GM10266 (cell line): ENCODE results near the gene SIPA1L3.
A peak's percentile ranks its signal among the peaks of the same experiment; 100 is the strongest.

Experiments
- DNase-seq: peaks from one replicate; pipeline ENCODE4 v3.0.0; 2012; ENCODE audit errors: extremely low spot score
- TF ChIP-seq, protein P1 (sequence below): IDR thresholded peaks from 2 replicates; pipeline ENCODE4 v1.5.1; 2012; ENCODE audit warnings: mild to moderate bottlenecking, low read depth; ENCODE audit not compliant: control insufficient read depth, insufficient read depth; ENCODE audit errors: missing control alignments

Gene SIPA1L3

DNA sequence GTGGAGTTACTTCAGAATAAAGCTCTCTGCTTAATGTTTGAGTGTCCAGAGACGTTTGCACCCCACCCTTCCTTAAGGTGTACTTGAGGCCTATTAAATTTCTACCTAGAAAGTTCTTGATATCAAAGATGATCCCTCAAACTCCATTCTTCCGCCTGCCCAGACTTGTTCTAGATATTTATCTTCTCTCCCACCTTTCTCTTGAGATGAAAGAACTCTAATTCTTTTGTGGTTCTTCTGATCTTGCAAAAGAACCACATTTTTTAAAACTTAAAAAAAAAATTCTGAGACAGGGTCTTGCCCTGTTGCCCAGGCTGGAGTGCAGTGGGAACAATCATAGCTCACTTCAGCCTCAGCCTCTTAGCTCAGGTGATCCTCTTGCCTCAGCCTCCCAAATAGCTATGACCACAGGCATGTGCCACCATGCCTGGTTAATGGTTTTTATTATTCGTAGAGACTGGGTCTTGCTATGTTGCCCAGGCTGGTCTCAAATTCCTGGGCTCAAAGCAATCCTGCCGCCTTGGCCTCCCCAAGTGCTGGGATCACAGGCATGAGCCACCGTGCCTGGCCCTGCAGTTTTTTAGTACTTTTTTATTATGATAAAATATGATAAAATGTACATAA is 94.3 kb downstream of the SIPA1L3 start:
- no peak for DNase-seq
- TF ChIP-seq, protein P1, sequence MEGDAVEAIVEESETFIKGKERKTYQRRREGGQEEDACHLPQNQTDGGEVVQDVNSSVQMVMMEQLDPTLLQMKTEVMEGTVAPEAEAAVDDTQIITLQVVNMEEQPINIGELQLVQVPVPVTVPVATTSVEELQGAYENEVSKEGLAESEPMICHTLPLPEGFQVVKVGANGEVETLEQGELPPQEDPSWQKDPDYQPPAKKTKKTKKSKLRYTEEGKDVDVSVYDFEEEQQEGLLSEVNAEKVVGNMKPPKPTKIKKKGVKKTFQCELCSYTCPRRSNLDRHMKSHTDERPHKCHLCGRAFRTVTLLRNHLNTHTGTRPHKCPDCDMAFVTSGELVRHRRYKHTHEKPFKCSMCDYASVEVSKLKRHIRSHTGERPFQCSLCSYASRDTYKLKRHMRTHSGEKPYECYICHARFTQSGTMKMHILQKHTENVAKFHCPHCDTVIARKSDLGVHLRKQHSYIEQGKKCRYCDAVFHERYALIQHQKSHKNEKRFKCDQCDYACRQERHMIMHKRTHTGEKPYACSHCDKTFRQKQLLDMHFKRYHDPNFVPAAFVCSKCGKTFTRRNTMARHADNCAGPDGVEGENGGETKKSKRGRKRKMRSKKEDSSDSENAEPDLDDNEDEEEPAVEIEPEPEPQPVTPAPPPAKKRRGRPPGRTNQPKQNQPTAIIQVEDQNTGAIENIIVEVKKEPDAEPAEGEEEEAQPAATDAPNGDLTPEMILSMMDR: no peak

DNA sequence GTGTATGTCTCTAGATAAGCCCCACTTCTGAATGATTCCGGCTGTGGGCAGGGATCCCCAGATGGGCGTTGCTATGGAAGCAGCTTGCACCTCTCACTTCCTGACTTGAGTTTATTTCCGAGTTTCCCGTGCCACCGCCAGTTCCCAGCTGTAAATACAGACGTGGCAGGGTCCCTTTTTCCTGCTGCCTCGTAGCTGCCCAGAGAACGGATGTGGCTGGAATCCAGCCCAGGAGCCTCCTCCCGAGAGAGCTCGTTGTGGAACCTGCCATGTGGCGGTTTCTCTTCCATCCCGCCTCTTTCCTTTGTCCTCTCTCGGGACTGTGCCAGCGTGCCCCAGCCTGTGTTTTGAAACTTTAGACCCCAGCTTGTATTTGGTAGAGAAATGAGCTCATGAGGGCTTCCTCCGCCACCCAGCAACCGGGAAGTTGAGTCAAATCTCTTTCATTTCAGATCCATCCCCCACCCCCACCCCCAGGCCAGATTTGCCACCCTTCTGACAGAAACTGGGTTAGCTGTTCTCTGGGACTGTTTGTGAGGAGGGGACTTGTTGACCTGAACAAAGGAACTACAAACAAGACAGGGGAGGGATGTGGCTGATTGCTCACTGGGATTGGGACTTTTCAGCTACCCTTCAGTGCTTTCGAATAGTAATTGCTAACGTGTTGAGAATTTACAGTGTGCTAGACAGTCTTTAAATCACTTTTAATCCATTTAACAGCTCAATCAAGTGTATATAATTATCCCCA is 96.6 kb downstream of the SIPA1L3 start:
- TF ChIP-seq, protein P1: no peak
- no peak for DNase-seq

DNA sequence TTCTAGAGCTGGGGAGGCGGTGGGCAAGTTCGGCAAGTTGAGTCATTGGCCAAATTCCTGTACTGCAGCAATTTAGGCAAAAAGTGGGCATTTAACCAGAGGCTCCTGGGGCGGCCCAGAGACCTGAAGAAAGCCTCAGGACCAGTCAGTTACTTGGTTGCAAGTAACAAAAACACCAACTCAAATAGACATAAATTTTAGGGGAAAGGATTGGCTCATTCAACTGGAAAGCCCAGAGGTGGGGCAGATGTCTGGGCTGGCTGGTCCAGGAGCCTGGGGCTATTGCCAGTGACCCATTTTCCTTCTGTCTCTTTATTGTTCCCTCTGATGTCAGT is 97.1 kb downstream of the SIPA1L3 start:
- TF ChIP-seq, protein P1: no peak
- DNase-seq: no peak

DNA sequence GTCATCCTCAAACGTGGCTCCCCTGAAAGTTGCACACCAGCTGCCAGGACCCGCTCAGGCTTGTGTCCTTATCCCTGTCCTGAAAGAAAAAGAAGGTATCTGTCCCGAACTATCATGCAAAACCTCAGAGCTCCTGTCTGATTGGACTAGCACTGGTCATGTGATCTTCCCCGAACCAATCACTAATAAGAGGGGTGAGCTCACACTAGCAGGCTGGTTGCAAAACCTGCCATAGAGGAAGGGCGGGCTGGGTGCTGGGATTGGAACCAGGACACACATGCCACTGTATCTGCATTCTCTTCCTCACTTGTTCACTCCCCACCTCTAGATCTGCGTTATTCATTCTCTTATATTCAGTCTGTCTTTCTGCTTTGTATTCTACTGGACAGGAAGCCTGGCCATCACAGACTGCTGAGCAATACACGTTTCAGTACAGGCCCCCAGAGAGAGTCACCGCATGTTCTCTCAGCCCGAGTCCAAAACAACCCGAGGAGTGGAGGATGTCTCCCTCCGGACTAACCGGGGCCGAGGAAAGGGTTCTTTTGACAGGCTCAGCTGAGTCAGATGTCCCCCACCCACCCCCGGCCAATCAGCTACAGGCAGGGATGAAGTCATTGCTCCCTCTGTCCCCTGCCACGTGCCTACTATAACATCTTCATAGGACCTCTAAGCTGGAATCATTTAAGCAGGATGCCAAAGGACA is 97.7 kb downstream of the SIPA1L3 start:
- TF ChIP-seq, protein P1: no peak
- peak; percentile 81 for DNase-seq

DNA sequence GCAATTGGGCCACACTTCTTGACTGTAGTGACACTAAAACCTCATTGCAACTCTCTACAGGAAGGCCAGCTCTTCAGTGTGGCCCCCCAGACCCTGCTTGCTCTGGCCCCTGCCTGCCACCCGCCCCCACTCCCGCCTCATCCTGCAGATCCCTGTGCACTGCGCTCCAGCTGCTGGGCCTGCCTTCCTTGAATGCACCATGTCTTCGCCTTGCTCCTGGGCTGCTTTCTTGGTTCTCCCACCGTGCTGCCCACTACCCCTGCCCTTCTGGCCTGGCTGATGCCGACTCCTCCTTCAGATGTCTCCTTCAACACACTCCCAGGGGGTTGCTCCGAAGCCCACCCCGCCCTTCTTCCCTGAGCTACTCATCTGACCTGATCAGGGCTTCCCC is 98.2 kb downstream of the SIPA1L3 start:
- DNase-seq: no peak
- TF ChIP-seq, protein P1: no peak

DNA sequence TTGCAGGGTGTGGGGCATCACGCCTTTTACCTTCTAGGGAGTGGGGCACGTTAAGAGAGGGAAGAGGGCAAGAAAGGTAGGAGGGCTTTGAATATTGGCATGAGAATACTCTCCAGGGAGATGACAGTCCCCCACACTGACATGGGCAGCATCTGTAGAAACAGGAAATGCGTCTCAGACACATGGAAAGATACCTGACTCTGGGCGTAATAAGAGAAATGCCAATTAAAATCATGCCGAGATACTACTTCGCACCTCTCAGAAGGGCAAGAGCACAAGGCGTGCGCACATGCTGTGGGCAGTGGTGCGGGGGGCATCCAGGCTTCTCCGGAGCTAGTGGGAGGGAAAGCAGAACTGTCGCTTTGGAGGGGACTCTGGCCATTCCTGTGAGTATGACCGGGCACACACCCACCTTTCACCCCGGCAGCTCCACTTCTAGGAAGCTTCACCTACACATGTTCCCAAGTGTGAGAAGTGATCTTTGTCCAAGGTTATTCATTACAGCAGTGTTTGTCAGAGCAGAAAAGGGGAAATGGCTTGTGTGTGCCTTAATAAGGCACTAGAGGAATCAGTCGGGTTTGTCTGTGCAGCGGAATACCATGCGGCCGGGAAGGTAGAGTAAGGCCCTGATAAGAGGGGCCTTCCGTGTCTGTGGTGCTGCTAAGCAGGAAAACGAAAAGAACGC is 99.5 kb downstream of the SIPA1L3 start:
- TF ChIP-seq, protein P1: no peak
- DNase-seq: no peak
